Measurements from ENCODE around the gene CYB5R2. TPM values are rescaled to one million over a fixed set of nuclear protein-coding genes. Genes with fewer than 3 reads are reported as not detected.

Gene CYB5R2
- total and polyA plus RNA-seq, 2 donors (not counting 1 experiment from before 2014, with no cell fraction given): 1.4 to 4.8 TPM

- no peak overlapping the region for H3K27ac Mint-ChIP-seq
- no peak for TF ChIP-seq EZH2 (IDR thresholded peaks at IDR 0.05; ENCODE audit: borderline replicate concordance, insufficient read depth, low read depth, low read length, poor library complexity, severe bottlenecking)
- TF ChIP-seq CTCF (IDR thresholded peaks at IDR 0.05): no peak
- no peaks in the 10 kb centered on the region for H3K9me3 ChIP-seq (ENCODE audit: control extremely low read depth in 1 of 3, control insufficient read depth in 2 of 3, insufficient read depth in 1 of 3, low read length in 2 of 3)
- H3K27ac ChIP-seq (ENCODE audit: low read length in 2 of 2): no peak overlapping the region
- no peaks in the 10 kb centered on the region for H3K79me2 ChIP-seq (ENCODE audit: control insufficient read depth, insufficient read depth, low read length)
- no peak for ATAC-seq (ENCODE audit: low read depth)
- ChIA-PET POLR2A (no interaction called here), CTCF (interaction anchor here (1.4 kb wide), 1 partner anchor 33 kb away, joined by 3 read pairs; no protein-coding TSS in a partner anchor)
- no peaks in the 10 kb centered on the region for H3K27me3 Mint-ChIP-seq
- H3K4me2 ChIP-seq (replicated peaks; ENCODE audit: low read depth, low read length, poor library complexity, severe bottlenecking): no peak overlapping the region
- H3K4me3 Mint-ChIP-seq: no peak overlapping the region
- peaks cover 0 to 79% of the 10 kb centered on the region in 2 experiments for H3K36me3 ChIP-seq (replicated peaks in 1 of 2; ENCODE audit: control extremely low read depth in 1 of 2, control insufficient read depth in 1 of 2, extremely low read depth in 1 of 2, insufficient read depth in 2 of 2, low read length in 1 of 2)
- intact Hi-C loops (cut with micrococcal nuclease): no loop called here
- no peaks in the 10 kb centered on the region for H4K20me1 ChIP-seq (ENCODE audit: control insufficient read depth, insufficient read depth, low read length, poor library complexity, severe bottlenecking)
- no peak overlapping the region for H2AFZ ChIP-seq (ENCODE audit: insufficient read depth, low read depth, low read length, poor library complexity, severe bottlenecking)
- H3K9ac ChIP-seq (ENCODE audit: low read length): no peak overlapping the region
- no peaks in the 10 kb centered on the region for H3K4me1 Mint-ChIP-seq
- no peaks in the 10 kb centered on the region for H3K4me1 ChIP-seq (ENCODE audit: control insufficient read depth in 2 of 2, insufficient read depth in 2 of 2, low read length in 2 of 2)
- DNase-seq: no peak
- no peaks in the 10 kb centered on the region for H3K27me3 ChIP-seq (replicated peaks in 1 of 4; ENCODE audit: control extremely low read depth in 1 of 4, control insufficient read depth in 3 of 4, insufficient read depth in 4 of 4, low read length in 3 of 4)
- H3K4me3 ChIP-seq (ENCODE audit: control extremely low read depth in 1 of 5, extremely low read depth in 1 of 5, insufficient read depth in 1 of 5, low read depth in 2 of 5, low read length in 4 of 5): no peak overlapping the region
- WGBS (ENCODE audit: insufficient coverage): 100% methylated on average over 2 of the region's 2 CpGs
- H3K9me3 Mint-ChIP-seq (ENCODE audit: insufficient read depth): no peaks in the 10 kb centered on the region
These were observed 41.1 kb downstream of the CYB5R2 start for GRCh38 chr11:7632211-7632610.

- no peaks in the 10 kb centered on the region for H3K4me1 ChIP-seq (ENCODE audit: control insufficient read depth in 2 of 2, insufficient read depth in 2 of 2, low read length in 2 of 2)
- no peak overlapping the region for H3K27ac Mint-ChIP-seq
- no peaks in the 10 kb centered on the region for H3K27me3 Mint-ChIP-seq
- no peaks in the 10 kb centered on the region for H4K20me1 ChIP-seq (ENCODE audit: control insufficient read depth, insufficient read depth, low read length, poor library complexity, severe bottlenecking)
- ChIA-PET POLR2A (no interaction called here), CTCF (no interaction called here)
- no peaks in the 10 kb centered on the region for H3K9me3 Mint-ChIP-seq (ENCODE audit: insufficient read depth)
- no peak overlapping the region for H2AFZ ChIP-seq (ENCODE audit: insufficient read depth, low read depth, low read length, poor library complexity, severe bottlenecking)
- intact Hi-C loops (cut with micrococcal nuclease): no loop called here
- no peak for ATAC-seq (ENCODE audit: low read depth)
- H3K4me3 ChIP-seq (ENCODE audit: control extremely low read depth in 1 of 5, extremely low read depth in 1 of 5, insufficient read depth in 1 of 5, low read depth in 2 of 5, low read length in 4 of 5): no peak overlapping the region
- H3K4me2 ChIP-seq (replicated peaks; ENCODE audit: low read depth, low read length, poor library complexity, severe bottlenecking): no peak overlapping the region
- peaks cover 0 to 78% of the 10 kb centered on the region in 2 experiments for H3K36me3 ChIP-seq (replicated peaks in 1 of 2; ENCODE audit: control extremely low read depth in 1 of 2, control insufficient read depth in 1 of 2, extremely low read depth in 1 of 2, insufficient read depth in 2 of 2, low read length in 1 of 2)
- WGBS (ENCODE audit: insufficient coverage): 100% methylated on average over 1 of the region's 2 CpGs
- DNase-seq: no peak
- no peak overlapping the region for H3K27ac ChIP-seq (ENCODE audit: low read length in 2 of 2)
- H3K9me3 ChIP-seq (ENCODE audit: control extremely low read depth in 1 of 3, control insufficient read depth in 2 of 3, insufficient read depth in 1 of 3, low read length in 2 of 3): no peaks in the 10 kb centered on the region
- no peaks in the 10 kb centered on the region for H3K4me1 Mint-ChIP-seq
- no peaks in the 10 kb centered on the region for H3K79me2 ChIP-seq (ENCODE audit: control insufficient read depth, insufficient read depth, low read length)
- no peaks in the 10 kb centered on the region for H3K27me3 ChIP-seq (replicated peaks in 1 of 4; ENCODE audit: control extremely low read depth in 1 of 4, control insufficient read depth in 3 of 4, insufficient read depth in 4 of 4, low read length in 3 of 4)
- H3K4me3 Mint-ChIP-seq: no peak overlapping the region
- no peak for TF ChIP-seq EZH2 (IDR thresholded peaks at IDR 0.05; ENCODE audit: borderline replicate concordance, insufficient read depth, low read depth, low read length, poor library complexity, severe bottlenecking)
- no peak for TF ChIP-seq CTCF (IDR thresholded peaks at IDR 0.05)
- H3K9ac ChIP-seq (ENCODE audit: low read length): no peak overlapping the region
These were observed 43.3 kb downstream of the CYB5R2 start for GRCh38 chr11:7630002-7630401.
